Renal cortical epithelial cell (primary cell): ENCODE measurements around the gene NPPC. TPM values are rescaled to one million over a fixed set of nuclear protein-coding genes. Genes with fewer than 3 reads are reported as not detected.
"Not testable (repeated sequence)": the region's sequence is repeated elsewhere in the genome, so short reads cannot be mapped to it uniquely, and the experiment has no call there.

Experiments
- DNase-seq: peaks from one replicate; pipeline ENCODE4 v3.0.0-alpha.2; 2011; ENCODE audit warnings: low read depth
- total RNA-seq: library from RNA; depleted of rRNA; stranded (reverse); fragments of >200 nt; gene quantifications from 2 replicates; pipeline ENCODE4 v1.2.3, GENCODE V29; 2014

Gene NPPC
- total RNA-seq, 1 donor from 2014 or later, result 0.40 TPM

- no peak for DNase-seq
Observed at GRCh38 chr2:231920795-231921194, 5.4 kb downstream of the NPPC start.

- DNase-seq, result no peak
Observed at GRCh38 chr2:231920366-231920765, 5.8 kb downstream of the NPPC start.

- DNase-seq, result no peak
Observed at GRCh38 chr2:231919341-231920035, 6.7 kb downstream of the NPPC start.

GRCh38 chr2:231918501-231919330 is 7.5 kb downstream of the NPPC start:
- DNase-seq, result no peak

- DNase-seq, result no peak
Observed at GRCh38 chr2:231917280-231918066, 8.7 kb downstream of the NPPC start.

GRCh38 chr2:231914077-231914690 is 12.0 kb downstream of the NPPC start:
- DNase-seq, result no peak

GRCh38 chr2:231911381-231911780 is 14.8 kb downstream of the NPPC start:
- no peak for DNase-seq

GRCh38 chr2:231910771-231911170 is 15.4 kb downstream of the NPPC start:
- no peak for DNase-seq

- DNase-seq, result not testable (repeated sequence)
Observed at GRCh38 chr2:231910161-231910560, 16.0 kb downstream of the NPPC start.

GRCh38 chr2:231909631-231910030 is 16.6 kb downstream of the NPPC start:
- no peak for DNase-seq

- DNase-seq, result no peak
Observed at GRCh38 chr2:231908584-231908983, 17.6 kb downstream of the NPPC start.

GRCh38 chr2:231907765-231908164 is 18.4 kb downstream of the NPPC start:
- DNase-seq, result no peak

- DNase-seq, result no peak
Observed at GRCh38 chr2:231905026-231905425, 21.2 kb downstream of the NPPC start.

- no peak for DNase-seq
Observed at GRCh38 chr2:231904161-231904611, 22.0 kb downstream of the NPPC start.

- DNase-seq, result no peak
Observed at GRCh38 chr2:231902598-231902997, 23.6 kb downstream of the NPPC start.

GRCh38 chr2:231900972-231901371 is 25.2 kb downstream of the NPPC start:
- no peak for DNase-seq

GRCh38 chr2:231900486-231900942 is 25.7 kb downstream of the NPPC start:
- peak; percentile 40 for DNase-seq

GRCh38 chr2:231894566-231895380 is 31.4 kb downstream of the NPPC start:
- DNase-seq, result no peak

- no peak for DNase-seq
Observed at GRCh38 chr2:231891514-231891905, 34.7 kb downstream of the NPPC start.

GRCh38 chr2:231890896-231891513 is 35.2 kb downstream of the NPPC start:
- no peak for DNase-seq
